GM21786 (cell line): ENCODE data around the gene ARHGDIB.

Experiments
- ATAC-seq: cut with Tn5 transposase; IDR thresholded peaks from one replicate; pipeline ENCODE4 v1.9.1; 2021; ENCODE audit not compliant: unreplicated experiment

ARHGDIB gene

GRCh38 chr12:14956905-14957304, 4.5 kb downstream of the ARHGDIB start:
- ATAC-seq: no peak

GRCh38 chr12:14956024-14956891, 5.1 kb downstream of the ARHGDIB start:
- peak; percentile 38 for ATAC-seq

GRCh38 chr12:14954269-14954668, 7.1 kb downstream of the ARHGDIB start:
- ATAC-seq: no peak

- ATAC-seq: no peak
These were observed 7.6 kb downstream of the ARHGDIB start for GRCh38 chr12:14953752-14954151.

GRCh38 chr12:14952299-14952921, 9.0 kb downstream of the ARHGDIB start:
- peak; percentile 44 for ATAC-seq

GRCh38 chr12:14951851-14952250, 9.6 kb downstream of the ARHGDIB start:
- no peak for ATAC-seq

- ATAC-seq: no peak
These were observed 10.2 kb downstream of the ARHGDIB start for GRCh38 chr12:14950982-14951746.

GRCh38 chr12:14950421-14950820, 11.0 kb downstream of the ARHGDIB start:
- ATAC-seq: no peak

GRCh38 chr12:14949631-14950030, 11.8 kb downstream of the ARHGDIB start:
- ATAC-seq: no peak

GRCh38 chr12:14948672-14949071, 12.7 kb downstream of the ARHGDIB start:
- peak; percentile 96 for ATAC-seq

- no peak for ATAC-seq
These were observed 14.5 kb downstream of the ARHGDIB start for GRCh38 chr12:14946861-14947260.

GRCh38 chr12:14946162-14946561, 15.2 kb downstream of the ARHGDIB start:
- no peak for ATAC-seq

- no peak for ATAC-seq
These were observed 19.0 kb downstream of the ARHGDIB start for GRCh38 chr12:14942196-14942931.

GRCh38 chr12:14941369-14941768, 20.0 kb downstream of the ARHGDIB start:
- ATAC-seq: no peak

GRCh38 chr12:14938301-14938700, 23.1 kb downstream of the ARHGDIB start, which contains the start of gene ERP27:
ERP27 (minus strand) TSS chr12:14938537; CDS start chr12:14938508, 29 bp downstream.
- no peak for ATAC-seq

GRCh38 chr12:14937689-14938088, 23.7 kb downstream of the ARHGDIB start:
- ATAC-seq: no peak

GRCh38 chr12:14937014-14937413, 24.4 kb downstream of the ARHGDIB start:
- no peak for ATAC-seq

- ATAC-seq: no peak
These were observed 25.1 kb downstream of the ARHGDIB start for GRCh38 chr12:14936224-14936861.

GRCh38 chr12:14935031-14935430, 26.4 kb downstream of the ARHGDIB start:
- ATAC-seq: no peak

- ATAC-seq: no peak
These were observed 26.9 kb downstream of the ARHGDIB start for GRCh38 chr12:14934511-14934910.
